ENCODE results near the gene ASS1.

GRCh38 chr9:130532426-130533080, 87.8 kb downstream of the ASS1 start:
- no peak for TF ChIP-seq CTCF (conservative IDR thresholded peaks at IDR 0.05; ENCODE audit: low read depth, low read length)
- TF ChIP-seq EZH2phosphoT487 (IDR thresholded peaks at IDR 0.05; ENCODE audit: borderline replicate concordance, low read length) = no peak
- TF ChIP-seq EZH2 (IDR thresholded peaks at IDR 0.05; ENCODE audit: low read length, unreplicated experiment) = no peak
